Astrocyte (in vitro differentiated cells and primary cell): ENCODE measurements around the gene NSMCE1. TPM values are rescaled to one million over a fixed set of nuclear protein-coding genes. Genes with fewer than 3 reads are reported as not detected.
A peak's percentile ranks its signal among the peaks of the same experiment; 100 is the strongest.
"Not testable (repeated sequence)": the region's sequence is repeated elsewhere in the genome, so short reads cannot be mapped to it uniquely, and the experiment has no call there.

ENCODE experiments used
- DNase-seq: peaks from one replicate; pipeline ENCODE4 v3.0.0-alpha.2; 2010; ENCODE audit warnings: low read depth
- FAIRE-seq: peaks from 2 replicates; lab custom pipeline; 2011; peaks lifted over from hg19 to GRCh38; lab: Jason Lieb, UNC
- H2AFZ ChIP-seq: 2 replicates; pipeline ENCODE4 v1.6.0; 2012; ENCODE audit warnings: low read depth, low read length, inconsistent platforms
- H3K27ac ChIP-seq: 2 replicates; pipeline ENCODE4 v1.5.1; 2011; ENCODE audit warnings: low read depth, low read length, inconsistent platforms
- H3K27me3 ChIP-seq: 2 replicates; pipeline ENCODE4 v1.6.0; 2011; ENCODE audit warnings: low read length, inconsistent platforms; ENCODE audit not compliant: insufficient read depth
- H3K36me3 ChIP-seq: 2 replicates; pipeline ENCODE4 v1.5.1; 2011; ENCODE audit warnings: low read length, inconsistent platforms; ENCODE audit not compliant: insufficient read depth
- H3K4me1 ChIP-seq: 2 replicates; pipeline ENCODE4 v1.5.1; 2011; ENCODE audit warnings: low read length, inconsistent platforms; ENCODE audit not compliant: insufficient read depth
- H3K4me2 ChIP-seq: 2 replicates; pipeline ENCODE4 v1.6.0; 2012; ENCODE audit warnings: low read length, inconsistent platforms
- H3K4me3 ChIP-seq: 2 replicates; pipeline ENCODE4 v1.5.1; 2011; ENCODE audit warnings: low read depth, mild to moderate bottlenecking, low read length, inconsistent platforms; ENCODE audit not compliant: insufficient read depth
- H3K79me2 ChIP-seq: 2 replicates; pipeline ENCODE4 v1.6.0; 2012; ENCODE audit warnings: mild to moderate bottlenecking, low read length, inconsistent platforms; ENCODE audit not compliant: insufficient read depth
- H3K9ac ChIP-seq: 2 replicates; pipeline ENCODE4 v1.6.0; 2012; ENCODE audit warnings: mild to moderate bottlenecking, low read length, inconsistent platforms
- H3K9me3 ChIP-seq: 2 replicates; pipeline ENCODE4 v1.5.1; 2012; ENCODE audit warnings: low read depth, mild to moderate bottlenecking, low read length, inconsistent platforms; ENCODE audit not compliant: insufficient read depth
- H4K20me1 ChIP-seq: 2 replicates; pipeline ENCODE4 v1.6.0; 2012; ENCODE audit warnings: low read length, inconsistent platforms; ENCODE audit not compliant: insufficient read depth
- H3K27ac Mint-ChIP-seq: one replicate; pipeline ENCODE4 v1.8.0; 2021; ENCODE audit warnings: mild to moderate bottlenecking, mixed read lengths; ENCODE audit not compliant: unreplicated experiment
- H3K27me3 Mint-ChIP-seq: one replicate; pipeline ENCODE4 v1.8.0; 2021; ENCODE audit warnings: low read depth, mixed read lengths; ENCODE audit not compliant: unreplicated experiment
- H3K36me3 Mint-ChIP-seq: one replicate; pipeline ENCODE4 v1.8.0; 2021; ENCODE audit warnings: low read depth, mixed read lengths; ENCODE audit not compliant: unreplicated experiment
- H3K4me1 Mint-ChIP-seq: one replicate; pipeline ENCODE4 v1.8.0; 2021; ENCODE audit warnings: low read depth, mixed read lengths; ENCODE audit not compliant: unreplicated experiment
- H3K4me3 Mint-ChIP-seq: one replicate; pipeline ENCODE4 v1.8.0; 2021; ENCODE audit warnings: mild to moderate bottlenecking, moderate library complexity, mixed read lengths; ENCODE audit not compliant: unreplicated experiment
- H3K9me3 Mint-ChIP-seq: one replicate; pipeline ENCODE4 v1.8.0; 2021; ENCODE audit warnings: mild to moderate bottlenecking, mixed read lengths; ENCODE audit not compliant: unreplicated experiment
- EZH2 ChIP-seq: IDR thresholded peaks from 2 replicates; pipeline ENCODE4 v1.6.1; 2012; ENCODE audit warnings: mild to moderate bottlenecking, low read length, inconsistent platforms; ENCODE audit not compliant: insufficient read depth
- total RNA-seq: library from RNA; stranded (reverse); gene quantifications from 2 replicates; pipeline ENCODE4 v1.2.1, GENCODE V29; 2021
- TF ChIP-seq, protein P1 (sequence below): IDR thresholded peaks from 2 replicates; pipeline ENCODE4 v1.5.1; 2011; ENCODE audit warnings: low read depth, mild to moderate bottlenecking, inconsistent platforms, low read length, moderate library complexity; ENCODE audit not compliant: insufficient read depth

Gene NSMCE1
- total RNA-seq, 1 donor from 2014 or later, result 12.1 TPM

DNA sequence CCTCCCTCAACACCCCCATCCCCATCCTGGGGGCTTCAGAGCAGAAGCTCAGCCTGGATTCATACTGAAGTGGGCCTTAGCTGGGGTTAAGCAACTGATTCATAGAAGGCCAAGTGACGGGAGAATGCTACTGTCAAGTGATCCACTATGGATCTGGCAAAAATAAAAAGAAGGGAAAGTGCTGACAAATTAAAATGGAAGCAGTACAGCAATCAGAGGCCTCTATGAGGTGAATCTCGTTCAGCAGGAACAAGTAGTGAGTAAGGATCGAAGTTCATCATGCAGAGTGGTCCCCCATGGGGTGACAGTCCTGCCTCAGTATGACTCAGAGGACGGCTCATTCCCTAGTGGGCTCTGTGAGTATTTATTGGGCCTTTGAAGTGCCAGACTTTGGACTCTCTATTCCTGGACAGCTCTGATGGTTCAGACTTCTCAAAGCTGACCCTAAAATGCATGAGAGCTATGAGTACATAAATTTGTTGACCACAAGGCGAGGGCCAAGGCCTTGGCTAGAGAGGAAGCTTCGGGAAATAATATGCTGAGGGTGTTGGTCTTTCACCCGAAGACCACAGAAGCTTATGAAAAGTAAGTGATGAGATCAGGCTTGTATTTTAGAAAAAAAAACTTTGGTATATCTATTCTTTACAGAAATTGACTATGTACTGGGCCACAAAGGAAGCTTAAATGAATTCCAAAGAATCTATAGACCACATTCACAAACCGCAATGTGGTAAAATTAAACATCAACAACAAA, 5.3 kb upstream of the NSMCE1 start:
- H3K4me1 ChIP-seq, result peaks cover 8% of the 10 kb centered on the region
- H2AFZ ChIP-seq, result peak overlapping the region; percentile 12
- Mint-ChIP-seq H3K27me3 (no peaks in the 10 kb centered on the region), H3K9me3 (no peaks in the 10 kb centered on the region), H3K4me1 (peaks cover 9% of the 10 kb centered on the region), H3K4me3 (no peak overlapping the region), H3K36me3 (no peaks in the 10 kb centered on the region), H3K27ac (peak overlapping the region; percentile 23)
- no peaks in the 10 kb centered on the region for H3K36me3 ChIP-seq
- peak overlapping the region; percentile 20 for H3K27ac ChIP-seq
- no peak for TF ChIP-seq EZH2
- TF ChIP-seq, protein P1, sequence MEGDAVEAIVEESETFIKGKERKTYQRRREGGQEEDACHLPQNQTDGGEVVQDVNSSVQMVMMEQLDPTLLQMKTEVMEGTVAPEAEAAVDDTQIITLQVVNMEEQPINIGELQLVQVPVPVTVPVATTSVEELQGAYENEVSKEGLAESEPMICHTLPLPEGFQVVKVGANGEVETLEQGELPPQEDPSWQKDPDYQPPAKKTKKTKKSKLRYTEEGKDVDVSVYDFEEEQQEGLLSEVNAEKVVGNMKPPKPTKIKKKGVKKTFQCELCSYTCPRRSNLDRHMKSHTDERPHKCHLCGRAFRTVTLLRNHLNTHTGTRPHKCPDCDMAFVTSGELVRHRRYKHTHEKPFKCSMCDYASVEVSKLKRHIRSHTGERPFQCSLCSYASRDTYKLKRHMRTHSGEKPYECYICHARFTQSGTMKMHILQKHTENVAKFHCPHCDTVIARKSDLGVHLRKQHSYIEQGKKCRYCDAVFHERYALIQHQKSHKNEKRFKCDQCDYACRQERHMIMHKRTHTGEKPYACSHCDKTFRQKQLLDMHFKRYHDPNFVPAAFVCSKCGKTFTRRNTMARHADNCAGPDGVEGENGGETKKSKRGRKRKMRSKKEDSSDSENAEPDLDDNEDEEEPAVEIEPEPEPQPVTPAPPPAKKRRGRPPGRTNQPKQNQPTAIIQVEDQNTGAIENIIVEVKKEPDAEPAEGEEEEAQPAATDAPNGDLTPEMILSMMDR, result peak; percentile 19
- FAIRE-seq (no peak), DNase-seq (peak; percentile 68)
- no peak overlapping the region for H3K4me3 ChIP-seq
- no peaks in the 10 kb centered on the region for H3K9me3 ChIP-seq
- H3K79me2 ChIP-seq, result peaks cover under 1% of the 10 kb centered on the region
- peak overlapping the region; percentile 36 for H3K4me2 ChIP-seq
- no peak overlapping the region for H3K9ac ChIP-seq
- H3K27me3 ChIP-seq, result no peaks in the 10 kb centered on the region
- no peaks in the 10 kb centered on the region for H4K20me1 ChIP-seq

DNA sequence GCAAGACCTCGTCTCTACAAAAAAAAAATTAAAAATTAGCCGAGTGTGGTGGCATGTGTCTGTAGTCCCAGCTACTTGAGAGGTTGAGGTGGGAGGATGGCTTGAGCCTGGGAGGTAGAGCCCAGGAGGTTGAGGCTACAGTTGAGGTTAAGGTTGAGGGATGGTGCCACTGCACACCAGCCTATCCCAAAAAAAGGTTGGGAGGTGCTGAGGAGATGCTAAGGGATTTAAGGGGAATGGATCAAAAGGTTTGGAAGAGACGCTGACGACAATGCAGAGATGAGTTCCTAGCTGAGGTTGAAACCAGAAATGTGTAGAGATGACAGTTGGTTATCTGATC, 4.7 kb upstream of the NSMCE1 start:
- TF ChIP-seq, protein P1, result no peak
- no peak for TF ChIP-seq EZH2
- Mint-ChIP-seq H3K27ac (no peak overlapping the region), H3K4me3 (no peak overlapping the region), H3K36me3 (no peaks in the 10 kb centered on the region), H3K9me3 (no peaks in the 10 kb centered on the region), H3K4me1 (peaks cover 9% of the 10 kb centered on the region), H3K27me3 (no peaks in the 10 kb centered on the region)
- peaks cover 9% of the 10 kb centered on the region for H3K4me1 ChIP-seq
- H4K20me1 ChIP-seq, result no peaks in the 10 kb centered on the region
- H3K27ac ChIP-seq, result peak overlapping the region; percentile 20
- no peak for FAIRE-seq
- no peaks in the 10 kb centered on the region for H3K9me3 ChIP-seq
- H3K79me2 ChIP-seq, result peaks cover 3% of the 10 kb centered on the region
- H3K36me3 ChIP-seq, result no peaks in the 10 kb centered on the region
- no peak overlapping the region for H2AFZ ChIP-seq
- H3K27me3 ChIP-seq, result no peaks in the 10 kb centered on the region
- no peak for DNase-seq
- no peak overlapping the region for H3K9ac ChIP-seq
- peak overlapping the region; percentile 36 for H3K4me2 ChIP-seq
- no peak overlapping the region for H3K4me3 ChIP-seq

DNA sequence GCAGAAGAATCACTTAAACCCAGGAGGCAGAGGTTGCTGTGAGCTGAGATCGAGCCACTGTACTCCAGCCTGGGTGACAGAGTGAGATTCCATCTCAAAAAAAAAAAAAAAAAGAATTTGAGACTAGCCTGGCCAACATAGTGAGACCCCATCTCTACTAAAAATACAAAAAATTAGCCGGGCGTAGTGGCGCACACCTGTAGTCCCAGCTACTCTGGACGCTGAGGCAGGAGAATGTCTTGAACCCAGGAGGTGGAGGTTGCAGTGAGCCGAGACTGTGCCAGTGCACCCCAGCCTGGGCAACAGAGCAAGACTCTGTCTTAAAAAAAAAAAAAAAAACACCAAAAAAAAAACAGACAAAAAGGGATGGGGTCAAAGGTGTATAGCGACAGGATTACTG, 4.1 kb upstream of the NSMCE1 start:
- H4K20me1 ChIP-seq, H3K36me3 Mint-ChIP-seq, H3K4me1 Mint-ChIP-seq, H3K27me3 ChIP-seq, H2AFZ ChIP-seq, H3K9me3 ChIP-seq, H3K27ac ChIP-seq, H3K4me3 ChIP-seq, H3K27ac Mint-ChIP-seq, H3K79me2 ChIP-seq, H3K36me3 ChIP-seq, H3K9me3 Mint-ChIP-seq, FAIRE-seq, DNase-seq, H3K4me2 ChIP-seq, H3K9ac ChIP-seq, H3K27me3 Mint-ChIP-seq, H3K4me3 Mint-ChIP-seq: not testable (repeated sequence)
- peaks cover 13% of the 10 kb centered on the region for H3K4me1 ChIP-seq
